Gastroesophageal sphincter (tissue), 3 donors: ENCODE data around the gene GABRB3.

Source experiments
- CTCF ChIP-seq, 4 experiments: fragments of 200-600 bp in 2 of 4; fragments of 450-650 bp in 2 of 4; sonication (generic) in 1 of 4; IDR thresholded peaks; one replicate each; pipeline ENCODE4 v1.5.1; 2017 to 2019; ENCODE audit warnings: antibody characterized with exemption in 4 of 4, mild to moderate bottlenecking in 2 of 4, moderate library complexity in 2 of 4
- POLR2A ChIP-seq, 2 donors: fragments of 450-650 bp; IDR thresholded peaks; one replicate each; pipeline ENCODE4 v1.6.1; 2017; ENCODE audit warnings: antibody characterized with exemption in 2 of 2, mild to moderate bottlenecking in 2 of 2, moderate library complexity in 1 of 2
- POLR2AphosphoS5 ChIP-seq: sonication (generic); formaldehyde crosslinking; IDR thresholded peaks from one replicate; pipeline ENCODE4 v1.6.1; 2017; ENCODE audit warnings: antibody characterized with exemption

DNA sequence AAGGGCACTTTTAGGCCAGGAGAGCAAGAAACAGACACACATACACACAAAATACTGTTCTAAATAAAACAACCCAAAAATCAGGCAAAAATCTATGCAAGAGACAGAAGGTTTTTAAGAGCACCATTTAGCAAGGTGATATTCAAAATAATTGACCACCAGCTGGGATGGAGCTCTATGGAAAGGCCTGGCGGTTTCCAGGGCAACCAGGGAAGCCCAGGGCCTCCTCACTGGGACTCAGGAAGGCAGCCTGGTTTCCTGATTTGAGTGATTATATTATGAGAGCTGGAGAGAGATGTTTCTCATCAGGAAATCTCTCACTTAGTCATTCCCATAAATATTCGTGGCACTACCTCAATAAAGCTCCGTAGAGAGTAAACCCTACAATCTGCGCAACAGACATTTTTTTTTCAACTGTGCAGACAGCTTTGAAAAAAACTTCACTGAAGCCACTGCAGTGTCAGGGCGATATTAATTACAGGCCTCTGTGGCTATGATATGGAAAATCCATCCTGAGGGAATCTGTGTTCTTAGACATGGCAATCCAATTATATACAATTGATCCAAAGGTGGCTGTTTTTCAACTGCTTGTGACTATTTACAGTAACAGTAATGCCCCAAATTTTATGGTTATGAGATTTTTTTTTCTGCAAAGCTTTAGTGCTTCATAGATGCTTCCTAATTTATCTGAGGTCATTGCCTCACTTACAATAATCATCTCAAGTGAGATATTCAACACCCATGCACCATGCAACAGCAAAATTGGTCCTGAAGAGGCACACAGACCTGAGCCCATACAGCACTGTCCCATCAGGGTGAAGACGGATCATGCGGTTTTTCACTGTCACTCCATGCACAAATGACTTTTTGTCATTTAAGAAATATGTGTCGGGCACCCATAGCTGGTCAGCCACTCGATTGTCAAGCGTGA is 152.1 kb downstream of the GABRB3 start:
- TF ChIP-seq CTCF (IDR thresholded peaks at IDR 0.05): no peak
- no peak for TF ChIP-seq POLR2A (IDR thresholded peaks at IDR 0.05)
- TF ChIP-seq POLR2AphosphoS5: no peak
